ENCODE results near the gene TLDC2.
"Not testable (repeated sequence)": the region's sequence is repeated elsewhere in the genome, so short reads cannot be mapped to it uniquely, and the experiment has no call there.

TLDC2 gene

DNA sequence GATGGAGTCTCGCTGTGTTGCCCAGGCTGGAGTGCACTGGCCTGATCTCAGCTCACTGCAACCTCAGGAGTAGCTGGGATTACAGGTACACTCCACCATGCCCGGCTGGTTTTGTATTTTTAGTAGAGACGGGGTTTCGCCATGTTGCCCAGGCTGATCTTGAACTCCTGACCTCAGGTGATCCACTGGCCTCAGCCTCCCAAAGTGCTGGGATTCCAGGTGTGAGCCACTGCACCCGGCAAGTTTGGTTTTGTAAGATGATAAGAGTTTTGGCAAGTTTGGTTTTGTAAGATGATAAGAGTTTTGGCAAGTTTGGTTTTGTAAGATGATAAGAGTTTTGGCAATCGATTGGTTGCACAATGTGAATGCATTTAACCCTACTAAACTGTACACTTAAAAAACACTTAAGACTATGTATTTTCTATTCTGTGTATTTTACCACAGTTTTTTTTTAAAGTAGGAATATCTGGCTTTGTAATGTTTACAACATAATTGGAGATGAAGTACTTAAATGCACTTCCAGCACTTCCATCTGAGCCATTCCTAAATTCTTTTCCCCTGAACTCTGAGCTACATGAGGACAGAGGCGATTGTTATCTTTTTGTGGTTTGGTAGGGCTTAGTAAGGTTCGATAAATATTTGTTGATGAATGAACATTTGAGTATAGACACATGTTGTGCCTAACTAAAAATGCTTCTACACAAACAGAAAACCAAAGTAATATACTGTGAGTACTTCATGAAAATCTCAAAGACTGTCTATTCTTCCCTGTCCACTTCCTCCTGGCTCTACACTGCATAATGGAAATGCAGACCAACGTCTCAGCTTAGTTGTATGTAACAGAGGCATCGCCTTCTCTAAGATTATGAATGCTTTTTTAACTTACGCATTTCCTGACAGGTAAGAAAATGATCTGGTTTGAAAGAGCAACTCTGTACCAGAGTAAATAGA, 56.8 kb downstream of the TLDC2 start:
- no peak overlapping the region for H3K4me3 ChIP-seq (replicated peaks; ENCODE audit: low read depth, low read length)
- TF ChIP-seq, protein P1, sequence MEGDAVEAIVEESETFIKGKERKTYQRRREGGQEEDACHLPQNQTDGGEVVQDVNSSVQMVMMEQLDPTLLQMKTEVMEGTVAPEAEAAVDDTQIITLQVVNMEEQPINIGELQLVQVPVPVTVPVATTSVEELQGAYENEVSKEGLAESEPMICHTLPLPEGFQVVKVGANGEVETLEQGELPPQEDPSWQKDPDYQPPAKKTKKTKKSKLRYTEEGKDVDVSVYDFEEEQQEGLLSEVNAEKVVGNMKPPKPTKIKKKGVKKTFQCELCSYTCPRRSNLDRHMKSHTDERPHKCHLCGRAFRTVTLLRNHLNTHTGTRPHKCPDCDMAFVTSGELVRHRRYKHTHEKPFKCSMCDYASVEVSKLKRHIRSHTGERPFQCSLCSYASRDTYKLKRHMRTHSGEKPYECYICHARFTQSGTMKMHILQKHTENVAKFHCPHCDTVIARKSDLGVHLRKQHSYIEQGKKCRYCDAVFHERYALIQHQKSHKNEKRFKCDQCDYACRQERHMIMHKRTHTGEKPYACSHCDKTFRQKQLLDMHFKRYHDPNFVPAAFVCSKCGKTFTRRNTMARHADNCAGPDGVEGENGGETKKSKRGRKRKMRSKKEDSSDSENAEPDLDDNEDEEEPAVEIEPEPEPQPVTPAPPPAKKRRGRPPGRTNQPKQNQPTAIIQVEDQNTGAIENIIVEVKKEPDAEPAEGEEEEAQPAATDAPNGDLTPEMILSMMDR (IDR thresholded peaks at IDR 0.05; ENCODE audit: low read depth, low read length, missing control alignments): no peak
- no peak for DNase-seq (ENCODE audit: extremely low read depth, low read depth)

DNA sequence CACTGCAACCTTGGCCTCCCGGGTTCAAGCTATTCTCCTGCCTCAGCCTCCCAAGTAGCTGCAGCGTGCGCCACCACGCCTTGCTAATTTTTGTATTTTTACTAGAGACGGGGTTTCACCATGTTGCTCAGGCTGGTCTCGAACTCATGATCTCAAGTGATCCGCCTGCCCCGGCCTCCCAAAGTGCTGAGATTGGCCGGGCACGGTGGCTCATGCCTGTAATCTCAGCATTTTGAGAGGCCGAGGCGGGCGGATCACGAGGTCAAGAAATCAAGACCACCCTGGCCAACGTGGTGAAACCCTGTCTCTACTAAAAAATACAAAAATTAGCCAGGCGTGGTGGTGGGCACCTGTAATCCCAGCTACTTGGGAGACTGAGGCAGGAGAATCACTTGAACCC, 57.6 kb downstream of the TLDC2 start:
- DNase-seq (ENCODE audit: extremely low read depth, low read depth); H3K4me3 ChIP-seq (replicated peaks; ENCODE audit: low read depth, low read length): not testable (repeated sequence)

DNA sequence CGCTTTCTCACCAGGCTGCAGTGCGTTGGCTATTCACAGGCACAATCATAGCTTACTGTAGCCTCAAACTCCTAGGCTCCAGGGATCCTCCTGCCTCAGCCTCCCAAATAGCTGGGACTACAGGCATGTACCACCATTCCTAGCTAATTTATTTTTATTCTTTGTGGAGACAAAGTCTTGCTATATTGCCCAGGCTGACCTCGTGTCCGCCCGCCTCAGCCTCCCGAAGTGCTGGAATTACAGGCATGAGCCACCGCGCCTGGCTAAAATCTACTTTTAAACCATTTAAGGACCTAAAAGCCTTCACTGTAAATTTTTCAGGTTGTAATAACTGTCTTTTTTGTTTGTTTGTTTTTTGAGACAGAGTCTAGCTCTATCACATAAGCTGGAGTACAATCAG, 60.4 kb downstream of the TLDC2 start:
- no peak overlapping the region for H3K4me3 ChIP-seq (replicated peaks; ENCODE audit: low read depth, low read length)
- TF ChIP-seq, protein P1 (IDR thresholded peaks at IDR 0.05; ENCODE audit: low read depth, low read length, missing control alignments): no peak
- DNase-seq (ENCODE audit: extremely low read depth, low read depth): no peak

DNA sequence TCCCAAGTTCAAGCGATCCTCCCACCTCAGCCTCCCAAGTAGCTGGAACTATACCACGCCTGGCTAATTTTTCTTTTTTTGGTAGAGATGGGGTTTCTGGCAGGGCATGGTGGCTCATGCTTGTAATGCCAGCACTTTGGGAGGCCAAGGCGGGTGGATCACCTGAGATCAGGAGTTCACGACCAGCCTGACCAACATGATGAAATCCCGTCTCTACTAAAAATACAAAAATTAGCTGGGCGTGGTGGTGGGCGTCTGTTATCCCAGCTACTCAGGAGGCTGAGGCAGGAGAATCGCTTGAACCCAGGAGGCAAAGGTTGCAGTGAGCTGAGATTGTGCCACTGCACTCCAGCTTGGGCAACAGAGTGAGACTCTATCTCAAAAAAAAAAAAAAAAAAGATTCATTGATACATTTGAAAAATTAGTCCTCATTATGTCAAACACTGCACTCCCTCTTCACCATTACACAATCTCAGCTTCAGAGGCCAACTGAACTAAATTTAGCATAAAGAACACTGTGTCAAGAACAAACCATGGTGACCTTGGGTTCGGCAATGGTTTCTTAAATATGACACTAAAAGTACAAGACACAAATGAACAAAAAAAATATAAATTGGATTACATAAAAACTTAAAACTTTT, 60.9 kb downstream of the TLDC2 start:
- H3K4me3 ChIP-seq (replicated peaks; ENCODE audit: low read depth, low read length); DNase-seq (ENCODE audit: extremely low read depth, low read depth): not testable (repeated sequence)

DNA sequence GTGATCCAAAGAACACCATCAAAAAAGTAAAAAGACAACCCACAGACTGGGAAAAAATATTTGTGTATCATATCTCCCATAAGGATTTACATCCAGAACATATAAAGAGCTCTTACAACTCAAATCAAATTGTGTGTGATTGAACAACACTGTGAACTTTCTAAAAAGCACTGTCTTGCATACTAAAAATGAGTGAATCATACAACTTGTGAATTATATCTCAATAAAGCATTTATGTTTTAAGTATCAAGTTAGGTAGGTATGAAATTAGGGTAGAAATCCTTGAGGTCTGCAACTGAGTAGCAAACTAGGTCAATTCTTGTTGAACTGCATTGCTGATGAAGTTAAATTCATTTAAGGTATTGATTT, 61.4 kb downstream of the TLDC2 start:
- H3K4me3 ChIP-seq (replicated peaks; ENCODE audit: low read depth, low read length): no peak overlapping the region
- DNase-seq (ENCODE audit: extremely low read depth, low read depth): no peak
- TF ChIP-seq, protein P1 (IDR thresholded peaks at IDR 0.05; ENCODE audit: low read depth, low read length, missing control alignments): no peak

DNA sequence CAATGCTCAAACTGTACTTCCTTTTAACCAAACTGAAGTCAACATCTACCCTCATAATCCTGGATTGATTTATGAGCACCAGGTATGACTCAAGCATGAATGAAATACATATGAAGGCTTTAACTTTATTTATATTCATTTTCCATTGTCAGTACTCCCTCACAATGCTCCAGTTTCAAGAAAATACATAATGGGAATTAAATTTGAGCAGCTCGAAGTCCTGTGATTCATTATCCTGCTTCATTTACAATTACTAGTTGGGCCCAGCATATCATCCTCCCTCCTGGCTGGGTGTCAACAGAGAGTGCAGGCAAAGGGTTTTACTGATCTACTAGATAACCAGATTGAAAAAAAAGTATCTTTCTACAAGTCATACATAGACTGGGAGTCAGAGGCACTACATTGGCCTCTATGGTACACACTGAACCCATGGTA, 65.5 kb downstream of the TLDC2 start:
- H3K4me3 ChIP-seq (replicated peaks; ENCODE audit: low read depth, low read length): no peak overlapping the region
- TF ChIP-seq, protein P1 (IDR thresholded peaks at IDR 0.05; ENCODE audit: low read depth, low read length, missing control alignments): no peak
- no peak for DNase-seq (ENCODE audit: extremely low read depth, low read depth)

Data from HFF-Myc (cell line).